HK-2 (cell line): ENCODE data around the gene FOXP1.

Source experiments
- DNase-seq: peaks from one replicate; pipeline ENCODE4 v3.0.0-alpha.2; 2018; ENCODE audit not compliant: unreplicated experiment

The FOXP1 gene

DNA sequence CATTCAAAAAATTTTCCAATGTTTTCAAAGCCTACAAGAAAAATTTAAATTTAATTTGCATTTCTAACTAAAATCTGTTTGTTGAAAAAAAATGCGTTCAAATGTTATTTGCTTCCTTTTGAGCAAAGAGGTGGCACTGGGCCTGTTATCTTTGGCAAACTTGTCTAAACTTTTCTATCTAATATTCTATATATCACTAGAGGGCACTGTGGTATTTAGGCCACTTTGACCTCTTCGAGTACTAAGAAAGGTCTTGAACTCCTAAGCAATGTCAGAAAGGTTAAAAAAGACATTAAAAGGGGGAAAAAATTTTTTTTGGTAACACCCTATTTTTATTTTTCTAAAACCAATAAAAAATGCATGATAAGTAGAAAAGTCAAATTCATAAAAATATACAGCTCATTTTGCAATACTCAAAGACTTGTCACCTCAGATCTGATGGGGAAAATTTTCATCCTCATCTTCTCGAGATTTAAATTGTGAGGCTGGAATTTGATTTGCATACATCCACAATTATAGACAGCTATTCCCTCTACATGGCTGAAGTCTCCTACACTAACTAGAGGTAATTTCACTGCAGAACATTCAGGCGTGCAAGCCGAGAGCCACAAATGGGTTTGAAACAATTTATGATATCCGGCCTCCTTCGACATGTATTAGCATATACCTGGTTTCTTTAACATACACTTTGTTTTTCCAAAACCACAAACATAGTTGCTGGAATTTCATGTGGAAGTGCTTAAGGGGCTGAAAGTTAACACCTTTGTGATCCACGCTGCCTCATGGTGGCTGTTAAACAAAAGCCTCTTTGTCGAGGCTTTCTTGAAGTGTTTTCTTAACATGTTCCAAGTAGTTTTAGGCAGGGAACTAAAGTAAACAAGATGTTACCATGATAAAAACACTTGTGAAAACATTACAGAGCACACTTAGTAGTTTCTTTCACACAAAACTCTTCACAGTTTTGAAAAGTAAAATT is 576.4 kb downstream of the FOXP1 start:
- DNase-seq: no peak

DNA sequence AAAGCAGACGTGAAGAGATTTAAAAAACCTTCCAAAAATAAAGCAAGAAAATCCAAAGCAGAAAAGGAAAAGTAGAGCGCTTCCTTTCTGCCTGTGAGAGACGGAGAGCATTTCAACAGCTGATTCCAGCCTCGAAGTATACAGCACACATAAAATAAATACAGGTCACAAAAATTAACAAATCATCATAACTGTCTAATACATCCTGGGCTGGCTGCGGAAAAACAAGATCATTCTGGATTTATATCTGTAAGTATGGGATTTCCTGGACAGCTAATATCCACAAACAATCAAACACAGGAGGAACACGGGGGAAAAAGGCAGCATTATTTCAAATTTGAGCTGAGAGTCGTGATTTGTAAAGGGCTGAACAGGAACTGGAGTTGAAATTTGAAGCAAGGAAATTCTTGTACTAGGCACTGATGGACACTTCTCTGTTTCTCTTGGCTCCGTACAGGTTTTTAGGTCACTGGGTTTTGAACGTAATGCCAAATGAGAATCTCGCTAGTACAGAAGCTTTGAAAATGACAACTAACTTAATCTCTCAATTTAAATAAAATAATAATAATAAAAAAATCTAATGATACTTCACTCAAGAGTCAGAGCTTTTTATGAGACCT is 577.7 kb downstream of the FOXP1 start:
- DNase-seq: no peak

DNA sequence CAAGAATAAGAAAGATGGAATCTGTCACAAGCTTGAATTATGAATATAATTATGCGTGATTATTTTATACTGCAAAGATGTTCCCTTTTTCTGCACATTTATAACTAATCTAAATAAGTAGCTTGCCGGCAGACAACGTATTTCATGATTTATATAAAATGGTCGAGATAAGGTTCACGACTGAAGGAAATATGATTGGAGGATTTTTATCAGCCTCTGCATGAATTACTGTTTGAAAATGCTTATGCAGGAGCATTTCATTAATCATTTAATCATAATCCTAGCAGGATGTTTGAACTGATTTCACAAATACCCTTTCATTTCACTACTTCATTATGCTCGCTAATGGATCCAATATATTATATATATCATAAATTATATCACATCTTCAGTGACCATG is 580.0 kb downstream of the FOXP1 start:
- DNase-seq: no peak

- DNase-seq: no peak
Observed at GRCh38 chr3:71002298-71002697, 581.2 kb downstream of the FOXP1 start.

GRCh38 chr3:71001303-71001830 is 582.2 kb downstream of the FOXP1 start:
- DNase-seq: no peak

DNA sequence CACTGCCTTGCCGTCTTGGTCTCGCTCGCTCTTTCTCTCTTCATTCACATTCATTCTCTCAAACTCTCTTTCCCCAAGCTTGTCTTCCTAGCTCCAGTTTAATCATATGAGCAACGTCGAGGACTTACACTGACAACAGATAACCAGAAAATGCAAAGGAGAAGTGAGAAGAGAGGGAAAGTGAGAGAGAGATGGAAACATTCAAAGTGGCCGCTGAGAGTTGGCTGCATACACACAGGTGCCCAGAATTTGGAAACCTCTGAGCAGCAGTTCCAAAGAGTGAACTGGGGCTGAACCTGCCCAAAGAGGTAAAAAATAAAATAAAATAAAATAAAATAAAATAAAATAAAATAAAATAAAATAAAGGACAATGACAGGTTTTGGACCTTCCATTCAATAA is 583.0 kb downstream of the FOXP1 start:
- no peak for DNase-seq

- no peak for DNase-seq
Observed at GRCh38 chr3:70999730-71000129, 583.8 kb downstream of the FOXP1 start.

DNA sequence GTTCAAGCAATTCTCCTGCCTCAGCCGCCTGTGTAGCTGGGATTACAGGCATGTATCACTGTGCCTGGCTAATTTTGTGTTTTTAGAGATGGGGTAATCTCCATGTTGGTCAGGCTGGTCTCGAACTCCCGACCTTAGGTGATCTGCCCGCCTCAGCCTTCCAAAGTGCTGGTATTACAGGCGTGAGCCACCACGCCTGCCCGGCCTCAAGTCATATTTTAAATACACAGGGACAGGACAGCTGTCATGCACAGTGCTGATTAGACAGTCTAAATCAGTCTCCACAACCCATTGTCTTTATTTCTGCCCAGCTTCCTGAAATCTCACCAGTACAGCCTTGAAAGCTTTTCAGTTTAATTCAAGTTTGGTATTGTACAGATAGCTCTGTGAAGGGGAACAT is 587.4 kb downstream of the FOXP1 start:
- no peak for DNase-seq

- no peak for DNase-seq
Observed at GRCh38 chr3:70994644-70995043, 588.9 kb downstream of the FOXP1 start.

GRCh38 chr3:70992562-70993204 is 590.8 kb downstream of the FOXP1 start:
- DNase-seq: no peak

DNA sequence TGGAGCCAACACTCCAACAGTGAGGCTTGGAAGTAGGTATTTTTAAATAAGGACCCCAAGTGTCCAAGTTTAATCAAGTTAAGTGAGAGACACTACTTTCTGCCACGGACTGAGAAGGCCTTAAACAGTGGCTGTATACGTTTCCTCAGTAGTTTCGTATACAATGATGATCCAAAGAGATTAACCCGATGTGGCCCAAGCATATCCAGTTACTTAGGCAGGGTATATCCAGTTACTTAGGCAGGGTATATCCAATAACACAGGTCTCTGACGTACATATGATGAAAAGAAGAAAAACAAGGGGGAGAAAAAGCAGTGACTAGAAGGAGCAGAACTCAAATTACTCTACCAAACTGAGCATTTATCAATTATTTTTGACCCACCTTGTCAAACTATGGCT is 591.4 kb downstream of the FOXP1 start:
- no peak for DNase-seq

- no peak for DNase-seq
Observed at GRCh38 chr3:70990723-70991122, 592.8 kb downstream of the FOXP1 start.

- no peak for DNase-seq
Observed at GRCh38 chr3:70990185-70990584, 593.3 kb downstream of the FOXP1 start.

GRCh38 chr3:70989174-70989573 is 594.4 kb downstream of the FOXP1 start:
- DNase-seq: no peak

GRCh38 chr3:70988111-70988510 is 595.4 kb downstream of the FOXP1 start:
- DNase-seq: no peak

DNA sequence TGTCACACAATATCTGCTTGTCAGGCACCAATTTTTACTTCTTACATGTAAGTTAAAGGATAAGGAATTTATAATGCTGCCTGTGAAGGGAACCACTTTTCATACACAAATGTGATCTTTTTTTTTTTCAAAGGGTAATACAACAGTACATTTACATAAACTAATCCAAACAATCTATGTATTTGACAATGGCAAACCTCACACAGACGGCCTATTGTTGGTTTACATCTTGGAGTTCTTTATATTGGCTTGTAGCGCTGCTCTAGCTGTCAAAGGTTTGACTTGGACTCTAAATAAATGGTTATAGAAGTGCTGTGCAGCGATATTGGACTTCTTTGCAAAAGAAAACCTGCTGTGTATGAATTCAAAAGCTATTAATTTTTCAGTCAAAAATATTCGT is 598.0 kb downstream of the FOXP1 start:
- DNase-seq: no peak

- DNase-seq: no peak
Observed at GRCh38 chr3:70984776-70985482, 598.6 kb downstream of the FOXP1 start.

- peak; percentile 16 for DNase-seq
Observed at GRCh38 chr3:70982700-70983140, 600.8 kb downstream of the FOXP1 start.

GRCh38 chr3:70982284-70982683 is 601.2 kb downstream of the FOXP1 start:
- DNase-seq: no peak

DNA sequence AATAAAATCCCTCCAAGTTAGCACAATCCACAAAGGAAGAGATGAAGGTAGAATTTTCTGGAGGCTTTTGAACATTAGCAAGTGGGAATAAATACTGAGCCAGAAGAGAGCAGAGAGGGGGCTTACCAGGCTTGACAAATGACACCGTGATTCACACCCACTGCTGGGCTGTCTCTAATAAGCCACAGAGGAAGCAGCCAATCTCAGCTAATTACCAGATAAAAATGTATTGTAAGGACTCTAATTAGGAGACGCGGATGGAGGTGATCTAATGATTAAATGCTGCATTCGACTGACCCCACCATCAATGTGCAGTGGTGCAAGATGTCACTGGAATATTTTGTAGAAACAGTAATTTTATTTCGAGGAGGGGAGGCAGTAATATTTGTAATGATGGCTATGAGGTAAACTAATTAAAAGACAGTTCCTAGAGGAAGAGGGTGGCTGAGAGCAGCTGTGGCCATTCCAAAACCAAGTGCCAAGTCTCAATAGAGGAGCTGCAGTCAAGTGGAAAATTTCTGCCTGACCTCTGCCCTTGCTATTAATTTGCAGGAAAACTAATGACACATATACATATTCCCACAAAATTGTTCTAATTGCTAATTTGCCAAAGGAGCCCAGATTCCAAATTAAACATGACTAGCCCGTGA is 602.2 kb downstream of the FOXP1 start:
- DNase-seq: no peak

GRCh38 chr3:70980646-70981170 is 602.8 kb downstream of the FOXP1 start:
- DNase-seq: no peak
